HepG2 (cell line): ENCODE measurements around the gene KLHL3. TPM values are rescaled to one million over a fixed set of nuclear protein-coding genes. Genes with fewer than 3 reads are reported as not detected.

Experiments
- ATAC-seq: fragments of 200-7000 bp; cut with Tn5 transposase; 3 replicates; pipeline ENCODE4 v1.9.1; 2020; ENCODE audit warnings: mild to moderate bottlenecking, moderate library complexity
- BruUV-seq: library from RNA; stranded (reverse); fragments of 400-500 nt; replicated peaks from 2 replicates; lab custom pipeline; 2021; lab: Mats Ljungman, UMichigan
- CTCF ChIA-PET: fragments of 300-600 bp; formaldehyde crosslinking; extraction: SDS; loops from one replicate; lab custom pipeline; 2021; ENCODE audit warnings: low total read pairs, inconsistent platforms, low intra/inter-chr PET ratio; lab: Yijun Ruan, JAX
- POLR2A ChIA-PET: fragments of 350-600 bp; sonication (Branson Sonifier 250); formaldehyde crosslinking; loops from one replicate; lab custom pipeline; 2020; ENCODE audit warnings: antibody characterized with exemption, inconsistent platforms; lab: Yijun Ruan, JAX
- DNase-seq: peaks from one replicate; pipeline ENCODE4 v3.0.0-alpha.2; 2015; ENCODE audit warnings: low spot score
- FAIRE-seq: peaks from 3 replicates; lab custom pipeline; 2011; peaks lifted over from hg19 to GRCh38; lab: Jason Lieb, UNC
- H2AFZ ChIP-seq: one replicate; pipeline ENCODE4 v1.6.1; 2011; ENCODE audit warnings: low read length, inconsistent platforms
- H3K27ac ChIP-seq: fragments of 300-600 bp; 3 replicates; pipeline ENCODE4 v1.8.0; 2011; ENCODE audit warnings: mixed run types, mild to moderate bottlenecking, mixed read lengths, low read length, inconsistent platforms; ENCODE audit not compliant: insufficient read depth; ENCODE audit errors: extremely low read length
- H3K27me3 ChIP-seq, 2 experiments: fragments of 200-600 bp in 1 of 2; 2 replicates in 1 of 2; 3 replicates in 1 of 2; pipeline versions ENCODE4 v1.6.0 to v1.8.0; 2011; ENCODE audit warnings: low read length in 2 of 2, mild to moderate bottlenecking in 2 of 2, moderate library complexity in 2 of 2, inconsistent platforms in 1 of 2; ENCODE audit not compliant: insufficient read depth in 2 of 2, control insufficient read depth in 1 of 2
- H3K36me3 ChIP-seq, 2 experiments: fragments of 200-600 bp in 1 of 2; replicated peaks in 1 of 2; 2 replicates in 1 of 2; 3 replicates in 1 of 2; pipeline versions ENCODE4 v1.5.1 to v1.8.0; 2011; ENCODE audit warnings: low read length in 2 of 2, inconsistent platforms in 1 of 2; ENCODE audit not compliant: insufficient read depth in 2 of 2, control insufficient read depth in 1 of 2
- H3K4me1 ChIP-seq: 2 replicates; pipeline ENCODE4 v1.5.1; 2012; ENCODE audit warnings: low read length, inconsistent platforms; ENCODE audit not compliant: insufficient read depth
- H3K4me2 ChIP-seq: 2 replicates; pipeline ENCODE4 v1.6.0; 2011; ENCODE audit warnings: low read depth, low read length, inconsistent platforms
- H3K4me3 ChIP-seq, 3 experiments: fragments of 200-600 bp in 1 of 3; sonication (generic), shearing (Covaris generic) in 1 of 3; replicated peaks in 1 of 3; 2 replicates each; pipeline ENCODE4 v1.5.1; 2011 to 2016; ENCODE audit warnings: low read length in 3 of 3, inconsistent platforms in 2 of 3, low read depth in 2 of 3, mild to moderate bottlenecking in 2 of 3, control low read depth in 1 of 3, mixed read lengths in 1 of 3; ENCODE audit not compliant: insufficient read depth in 1 of 3
- H3K79me2 ChIP-seq: one replicate; pipeline ENCODE4 v1.6.1; 2011; ENCODE audit warnings: low read length, inconsistent platforms; ENCODE audit not compliant: insufficient read depth
- H3K9ac ChIP-seq: 2 replicates; pipeline ENCODE4 v1.6.0; 2011; ENCODE audit warnings: mild to moderate bottlenecking, low read depth, low read length, inconsistent platforms; ENCODE audit not compliant: insufficient read depth
- H3K9me3 ChIP-seq: 2 replicates; pipeline ENCODE4 v1.5.1; 2012; ENCODE audit warnings: mild to moderate bottlenecking, low read length
- H4K20me1 ChIP-seq: 2 replicates; pipeline ENCODE4 v1.6.0; 2011; ENCODE audit warnings: inconsistent platforms, mild to moderate bottlenecking, low read length, moderate library complexity; ENCODE audit not compliant: insufficient read depth
- EZH2 ChIP-seq: conservative IDR thresholded peaks from 2 replicates; pipeline ENCODE4 v1.6.1; 2012; ENCODE audit warnings: mild to moderate bottlenecking, low read depth, low read length, moderate library complexity
- HMGXB3 ChIP-seq: sonication (generic); formaldehyde crosslinking; IDR thresholded peaks from 2 replicates; pipeline ENCODE4 v1.4.0; 2020; ENCODE audit warnings: missing genetic modification reagents, borderline replicate concordance
- HNRNPUL1 ChIP-seq: fragments of 200-400 bp; formaldehyde crosslinking; IDR thresholded peaks from 2 replicates; pipeline ENCODE4 v1.6.1; 2017; ENCODE audit warnings: low read depth, mild to moderate bottlenecking, low read length, moderate library complexity
- MEIS1 ChIP-seq: sonication (generic); formaldehyde crosslinking; IDR thresholded peaks from 2 replicates; pipeline ENCODE4 v1.9.0; 2021; ENCODE audit warnings: mild to moderate bottlenecking, missing genetic modification reagents, moderate library complexity, borderline replicate concordance
- RAD51 ChIP-seq: fragments of 450-650 bp; IDR thresholded peaks from 2 replicates; pipeline ENCODE4 v1.6.1; 2016; ENCODE audit warnings: borderline replicate concordance
- ZNF441 ChIP-seq: sonication (generic); formaldehyde crosslinking; IDR thresholded peaks from 2 replicates; pipeline ENCODE4 v1.7.0; 2021; ENCODE audit warnings: missing genetic modification reagents, borderline replicate concordance
- ZNF446 ChIP-seq: sonication (generic); formaldehyde crosslinking; IDR thresholded peaks from 2 replicates; pipeline ENCODE4 v1.5.0; 2020; ENCODE audit warnings: mild to moderate bottlenecking, missing genetic modification reagents
- ZSCAN20 ChIP-seq: sonication (generic); formaldehyde crosslinking; IDR thresholded peaks from 2 replicates; pipeline ENCODE4 v1.4.0; 2020; ENCODE audit warnings: missing genetic modification reagents, mild to moderate bottlenecking, borderline replicate concordance
- WGBS: methylation state at CpG from one replicate; pipeline ENCODE4 v1.1.6; 2017; ENCODE audit warnings: low lambda C conversion rate; 5-methylcytosine and 5-hydroxymethylcytosine counted together
- in situ Hi-C: cut with HindIII; loops from 2 replicates; pipeline ENCODE4 v1.10.0; 2017; ENCODE audit warnings: low pct_unique_long_range_greater_than_20kb; ENCODE audit not compliant: extremely low pct_ligation_motif_present
- intact Hi-C: fragments of 100-400 bp; cut with micrococcal nuclease; formaldehyde crosslinking; loops from one replicate; pipeline ENCODE4 v1.10.0; 2022; ENCODE audit not compliant: unreplicated experiment
- polyA plus RNA-seq, 8 experiments: library from polyadenylated mRNA; depleted of rRNA in 3 of 8; stranded (reverse) in 7 of 8; unstranded in 1 of 8; fragments of >200 nt; fragmentation: Illumina TruSeq in 4 of 8; extraction: Trizol in 4 of 8; gene quantifications; 2 replicates each; pipeline versions ENCODE4 v1.2.1 to v1.2.3, GENCODE V29; 2011 to 2016; ENCODE audit warnings: low read depth in 4 of 8, missing spikeins in 1 of 8, mixed read lengths in 1 of 8; ENCODE audit not compliant: insufficient read depth in 1 of 8
- total RNA-seq, 5 experiments: library from RNA; depleted of rRNA; stranded (reverse); fragments of >200 nt; fragmentation: Illumina TruSeq; extraction: Trizol; gene quantifications; 2 replicates each; pipeline ENCODE4 v1.2.3, GENCODE V29; 2016; ENCODE audit warnings: low read depth in 1 of 5
- TF ChIP-seq, protein P1 (sequence below): sonication (generic); formaldehyde crosslinking; IDR thresholded peaks from 2 replicates; pipeline ENCODE4 v1.8.0; 2022; ENCODE audit warnings: missing genetic modification reagents, mild to moderate bottlenecking, borderline replicate concordance

The KLHL3 gene
- total and polyA plus RNA-seq, 2 of the 13 experiments (the other 11 are each of a cell fraction or from before 2014, with no cell fraction given) = 0.02 to 0.08 TPM

DNA sequence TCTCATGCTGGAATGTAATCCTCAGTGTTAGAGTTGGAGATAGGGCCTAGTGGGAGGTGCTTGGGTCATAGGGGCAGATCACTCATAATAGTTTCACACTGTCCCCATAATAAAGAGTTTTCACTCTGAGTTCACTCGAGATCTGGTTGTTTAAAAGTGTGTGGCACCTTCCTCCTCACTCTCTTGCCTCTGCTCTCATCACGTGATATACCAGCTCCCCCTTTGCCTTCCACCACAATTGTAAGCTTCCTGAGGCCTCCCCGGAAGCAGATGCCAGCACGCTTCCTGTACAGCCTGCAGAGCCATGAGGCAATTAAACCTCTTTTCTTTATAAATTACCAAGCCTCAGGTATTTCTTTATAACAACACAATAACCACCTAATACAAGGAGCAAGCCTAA, 3.8 kb upstream of the KLHL3 start:
- ChIA-PET POLR2A (no interaction called here), CTCF (no interaction called here)

GRCh38 chr5:137738947-137739346, 3.1 kb upstream of the KLHL3 start:
- intact Hi-C loops = no loop called here
- no peaks in the 10 kb centered on the region for H4K20me1 ChIP-seq

More for the DNA sequence above, 3.8 kb upstream of the KLHL3 start:
- no peak overlapping the region for H2AFZ ChIP-seq
- no peak overlapping the region for H3K9ac ChIP-seq
- TF ChIP-seq EZH2 = no peak
- TF ChIP-seq RAD51 = peak; percentile 60; the same call in 1 of the 2 replicates
- H3K79me2 ChIP-seq = no peaks in the 10 kb centered on the region
- no peak overlapping the region for H3K4me2 ChIP-seq
- no peak overlapping the region for H3K27ac ChIP-seq
- H3K9me3 ChIP-seq = no peaks in the 10 kb centered on the region
- FAIRE-seq (no peak), ATAC-seq (no peak), DNase-seq (no peak)
- BruUV-seq = no TSS peak
- no peaks in the 10 kb centered on the region for H3K36me3 ChIP-seq
- 38% methylated on average over 4 of the region's 4 CpGs for WGBS
- H3K4me3 ChIP-seq = no peak overlapping the region
- H3K4me1 ChIP-seq = peaks cover 35% of the 10 kb centered on the region
- peaks cover 0 to 23% of the 10 kb centered on the region in 2 experiments; a peak in 4 of 5 replicates for H3K27me3 ChIP-seq
- H4K20me1 ChIP-seq = no peaks in the 10 kb centered on the region
- in situ Hi-C loops = loop anchor here (5.0 kb wide), 1 partner anchor 77 kb away; no protein-coding TSS in a partner anchor
- intact Hi-C loops = no loop called here

More at GRCh38 chr5:137738947-137739346, 3.1 kb upstream of the KLHL3 start:
- Histone ChIP-seq H3K27me3 (peaks cover 0 to 30% of the 10 kb centered on the region in 2 experiments; a peak in 4 of 5 replicates), H3K4me2 (no peak overlapping the region), H3K4me1 (peaks cover 38% of the 10 kb centered on the region), H3K36me3 (no peaks in the 10 kb centered on the region), H3K79me2 (no peaks in the 10 kb centered on the region), H3K9me3 (no peaks in the 10 kb centered on the region), H3K4me3 (no peak overlapping the region), H2AFZ (no peak overlapping the region), H3K27ac (no peak overlapping the region), H3K9ac (no peak overlapping the region)
- TF ChIP-seq MEIS1 = no peak
- no peak for TF ChIP-seq ZNF441
- TF ChIP-seq HNRNPUL1 = no peak
- TF ChIP-seq, protein P1, sequence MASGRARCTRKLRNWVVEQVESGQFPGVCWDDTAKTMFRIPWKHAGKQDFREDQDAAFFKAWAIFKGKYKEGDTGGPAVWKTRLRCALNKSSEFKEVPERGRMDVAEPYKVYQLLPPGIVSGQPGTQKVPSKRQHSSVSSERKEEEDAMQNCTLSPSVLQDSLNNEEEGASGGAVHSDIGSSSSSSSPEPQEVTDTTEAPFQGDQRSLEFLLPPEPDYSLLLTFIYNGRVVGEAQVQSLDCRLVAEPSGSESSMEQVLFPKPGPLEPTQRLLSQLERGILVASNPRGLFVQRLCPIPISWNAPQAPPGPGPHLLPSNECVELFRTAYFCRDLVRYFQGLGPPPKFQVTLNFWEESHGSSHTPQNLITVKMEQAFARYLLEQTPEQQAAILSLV = no peak
- TF ChIP-seq ZNF446 (CRISPR knock-in tag) = no peak
- no peak for TF ChIP-seq ZSCAN20 (CRISPR knock-in tag)
- TF ChIP-seq HMGXB3 = no peak
- POLR2A ChIA-PET = no interaction called here
- 28% methylated on average over 3 of the region's 3 CpGs for WGBS
- ATAC-seq (no peak), DNase-seq (no peak), FAIRE-seq (no peak)
- in situ Hi-C loops = loop anchor here (5.0 kb wide), 1 partner anchor 77 kb away; no protein-coding TSS in a partner anchor
- CTCF ChIA-PET = no interaction called here
- no TSS peak for BruUV-seq
